ENCODE measurements around the gene BTBD17.

BTBD17 gene

GRCh38 chr17:74361230-74362068 lies at the start of gene BTBD17:
BTBD17 (minus strand) TSS chr17:74361868; CDS start chr17:74361819, 49 bp downstream.
- TF ChIP-seq GATA3 (IDR thresholded peaks at IDR 0.05; ENCODE audit: low read depth, low read length), result no peak
- TF ChIP-seq GATA2 (IDR thresholded peaks at IDR 0.05; ENCODE audit: low read depth, low read length), result no peak

- TF ChIP-seq GATA2 (IDR thresholded peaks at IDR 0.05; ENCODE audit: low read depth, low read length) (no peak), GATA3 (IDR thresholded peaks at IDR 0.05; ENCODE audit: low read depth, low read length) (no peak)
These were observed 48.4 kb upstream of the BTBD17 start for GRCh38 chr17:74410001-74410443.

GRCh38 chr17:74408815-74409214 lies 47.1 kb upstream of the BTBD17 start:
- TF ChIP-seq GATA2 (IDR thresholded peaks at IDR 0.05; ENCODE audit: low read depth, low read length), result no peak
- TF ChIP-seq GATA3 (IDR thresholded peaks at IDR 0.05; ENCODE audit: low read depth, low read length), result no peak

GRCh38 chr17:74408262-74408661 lies 46.6 kb upstream of the BTBD17 start:
- TF ChIP-seq GATA3 (IDR thresholded peaks at IDR 0.05; ENCODE audit: low read depth, low read length) (no peak), GATA2 (IDR thresholded peaks at IDR 0.05; ENCODE audit: low read depth, low read length) (no peak)

- TF ChIP-seq GATA2 (IDR thresholded peaks at IDR 0.05; ENCODE audit: low read depth, low read length) (no peak), GATA3 (IDR thresholded peaks at IDR 0.05; ENCODE audit: low read depth, low read length) (no peak)
These were observed 45.7 kb upstream of the BTBD17 start for GRCh38 chr17:74407384-74407783.

GRCh38 chr17:74404789-74405188 lies 43.1 kb upstream of the BTBD17 start:
- TF ChIP-seq GATA2 (IDR thresholded peaks at IDR 0.05; ENCODE audit: low read depth, low read length), result no peak
- TF ChIP-seq GATA3 (IDR thresholded peaks at IDR 0.05; ENCODE audit: low read depth, low read length), result no peak

GRCh38 chr17:74404218-74404617 lies 42.5 kb upstream of the BTBD17 start:
- no peak for TF ChIP-seq GATA3 (IDR thresholded peaks at IDR 0.05; ENCODE audit: low read depth, low read length)
- TF ChIP-seq GATA2 (IDR thresholded peaks at IDR 0.05; ENCODE audit: low read depth, low read length), result no peak

GRCh38 chr17:74403512-74404137 lies 42.0 kb upstream of the BTBD17 start:
- TF ChIP-seq GATA2 (IDR thresholded peaks at IDR 0.05; ENCODE audit: low read depth, low read length), result no peak
- TF ChIP-seq GATA3 (IDR thresholded peaks at IDR 0.05; ENCODE audit: low read depth, low read length), result no peak

- TF ChIP-seq GATA3 (IDR thresholded peaks at IDR 0.05; ENCODE audit: low read depth, low read length), result no peak
- TF ChIP-seq GATA2 (IDR thresholded peaks at IDR 0.05; ENCODE audit: low read depth, low read length), result no peak
These were observed 40.4 kb upstream of the BTBD17 start for GRCh38 chr17:74402048-74402447.

- TF ChIP-seq GATA3 (IDR thresholded peaks at IDR 0.05; ENCODE audit: low read depth, low read length) (no peak), GATA2 (IDR thresholded peaks at IDR 0.05; ENCODE audit: low read depth, low read length) (no peak)
These were observed 34.9 kb upstream of the BTBD17 start for GRCh38 chr17:74396567-74396966.

- no peak for TF ChIP-seq GATA3 (IDR thresholded peaks at IDR 0.05; ENCODE audit: low read depth, low read length)
- TF ChIP-seq GATA2 (IDR thresholded peaks at IDR 0.05; ENCODE audit: low read depth, low read length), result no peak
These were observed 33.3 kb upstream of the BTBD17 start for GRCh38 chr17:74394977-74395376.

- TF ChIP-seq GATA2 (IDR thresholded peaks at IDR 0.05; ENCODE audit: low read depth, low read length), result no peak
- no peak for TF ChIP-seq GATA3 (IDR thresholded peaks at IDR 0.05; ENCODE audit: low read depth, low read length)
These were observed 32.7 kb upstream of the BTBD17 start for GRCh38 chr17:74394275-74394950.

- no peak for TF ChIP-seq GATA3 (IDR thresholded peaks at IDR 0.05; ENCODE audit: low read depth, low read length)
- TF ChIP-seq GATA2 (IDR thresholded peaks at IDR 0.05; ENCODE audit: low read depth, low read length), result no peak
These were observed 31.8 kb upstream of the BTBD17 start for GRCh38 chr17:74393346-74393942.

- TF ChIP-seq GATA2 (IDR thresholded peaks at IDR 0.05; ENCODE audit: low read depth, low read length), result no peak
- TF ChIP-seq GATA3 (IDR thresholded peaks at IDR 0.05; ENCODE audit: low read depth, low read length), result no peak
These were observed 31.2 kb upstream of the BTBD17 start for GRCh38 chr17:74392848-74393247.

Measured in SH-SY5Y (cell line).